Activated naive CD4-positive, alpha-beta T cell treated with anti-CD3 and anti-CD28 coated beads, Interleukin-2, amount 50 U/mL, for 72 hours (primary cell): ENCODE measurements around the gene GRXCR2. TPM values are rescaled to one million over a fixed set of nuclear protein-coding genes. Genes with fewer than 3 reads are reported as not detected.

Experiments used
- ATAC-seq, 2 donors: fragments of 150-1000 bp; cut with Tn5 transposase; 2 replicates each; pipeline ENCODE4 v1.10.0; 2021; ENCODE audit warnings: mild to moderate bottlenecking in 2 of 2, moderate library complexity in 2 of 2
- DNase-seq, 2 donors: peaks; one replicate each; pipeline ENCODE4 v3.0.0; 2021 to 2022; ENCODE audit warnings: low spot score in 2 of 2
- H3K27ac Mint-ChIP-seq, 2 donors: one replicate each; pipeline ENCODE4 v1.8.0; 2022; ENCODE audit warnings: mild to moderate bottlenecking in 2 of 2, mixed read lengths in 2 of 2
- H3K36me3 Mint-ChIP-seq, 2 donors: one replicate each; pipeline ENCODE4 v1.8.0; 2022; ENCODE audit warnings: mixed read lengths in 2 of 2
- H3K9me3 Mint-ChIP-seq, 2 donors: one replicate each; pipeline ENCODE4 v1.8.0; 2022; ENCODE audit warnings: mixed read lengths in 2 of 2
- total RNA-seq, 2 donors: library from RNA; stranded (reverse); gene quantifications; one replicate each; pipeline ENCODE4 v1.2.3, GENCODE V29; 2022

GRXCR2 gene
- total RNA-seq, 2 donors from 2014 or later, result not detected

DNA sequence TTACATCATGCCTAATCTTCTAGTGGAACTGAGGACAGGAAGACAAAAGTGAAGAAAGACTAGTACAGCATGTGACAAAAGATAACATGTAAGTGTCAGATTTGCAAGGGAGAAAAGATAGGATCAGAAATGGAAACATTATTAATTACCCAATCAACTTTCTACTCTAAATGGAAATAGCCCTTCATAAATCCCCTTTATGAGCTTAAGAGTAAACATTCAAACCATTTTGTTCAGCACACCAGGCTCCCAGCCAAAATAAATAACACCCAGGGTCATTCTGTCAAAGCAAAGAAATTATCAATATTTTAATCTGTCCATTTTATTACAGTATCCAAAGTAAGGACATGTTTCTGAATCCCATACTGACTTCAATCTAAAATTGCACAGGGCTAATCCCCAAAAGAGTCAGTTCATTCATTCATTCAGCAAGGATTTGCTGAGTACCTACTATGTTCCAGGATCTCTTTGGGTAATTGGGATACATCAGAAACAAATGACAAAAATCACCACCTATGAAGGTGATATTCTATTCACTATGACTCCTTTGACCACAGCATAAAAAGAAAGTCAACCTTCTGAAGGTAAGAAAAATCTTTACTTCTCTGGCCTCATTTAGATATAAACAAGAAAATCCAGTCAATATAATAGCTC, 43.0 kb downstream of the GRXCR2 start:
- no peak for ATAC-seq

DNA sequence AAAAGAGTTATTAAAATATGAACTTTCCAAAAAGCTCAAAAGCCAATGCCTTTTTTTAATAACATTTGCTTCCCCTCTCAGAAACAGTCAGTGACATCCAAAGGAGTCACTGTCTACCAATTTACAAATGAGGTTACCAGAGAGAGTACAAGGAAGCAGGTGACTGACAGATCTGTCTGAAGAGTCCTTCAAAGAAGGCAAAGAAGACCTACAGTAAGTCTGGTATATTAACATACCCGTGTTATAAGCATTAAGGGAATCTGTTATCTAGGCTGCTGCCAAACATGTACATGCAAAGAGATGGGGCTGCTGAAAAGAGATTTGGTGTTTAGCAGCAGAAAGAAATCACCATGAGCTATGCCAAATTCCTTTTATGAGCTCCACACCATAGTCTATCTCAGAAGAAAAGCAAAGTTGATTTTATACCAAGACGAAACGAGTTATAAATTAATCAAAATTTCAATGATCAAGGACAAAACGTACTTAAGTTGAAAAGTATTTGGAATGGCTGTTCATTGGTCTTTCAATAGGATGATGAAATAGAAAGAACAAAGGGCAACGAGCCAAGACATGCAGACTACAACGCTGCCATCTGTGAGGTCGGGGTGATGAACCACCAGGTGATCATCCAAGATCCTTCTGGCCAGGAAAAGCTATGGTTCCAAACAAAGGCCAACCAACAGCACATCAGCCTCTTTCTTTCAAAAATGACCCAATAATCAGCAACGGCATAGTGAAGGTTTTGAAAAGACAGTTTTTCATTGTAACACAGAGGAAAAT, 45.7 kb downstream of the GRXCR2 start:
- Mint-ChIP-seq H3K9me3 (no peaks in the 10 kb centered on the region), H3K27ac (no peak overlapping the region), H3K36me3 (no peaks in the 10 kb centered on the region)
- ATAC-seq (no peak), DNase-seq (no peak)

More for the DNA sequence above, 43.0 kb downstream of the GRXCR2 start:
- Mint-ChIP-seq H3K27ac (no peak overlapping the region), H3K9me3 (no peaks in the 10 kb centered on the region), H3K36me3 (no peaks in the 10 kb centered on the region)
- no peak for DNase-seq

DNA sequence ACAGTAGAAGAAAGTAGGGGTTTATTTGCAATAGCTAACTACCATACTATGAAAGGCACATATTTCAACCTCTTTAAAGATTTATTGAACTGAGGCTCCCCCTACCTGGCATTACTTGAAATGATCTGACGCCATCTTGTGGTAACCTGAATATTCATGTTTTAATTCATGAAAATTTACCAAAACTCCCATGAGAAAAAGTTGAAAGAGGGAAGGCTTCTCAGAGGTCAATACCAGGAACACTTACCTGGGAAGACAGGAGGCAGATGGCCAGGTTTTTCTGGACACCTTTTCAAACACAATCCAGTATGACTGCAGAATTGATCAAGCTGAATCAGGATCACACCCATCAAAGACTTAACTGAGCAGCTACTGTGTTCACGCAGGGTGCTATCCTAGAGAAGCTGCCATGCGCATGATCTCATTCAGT, 47.0 kb downstream of the GRXCR2 start:
- no peaks in the 10 kb centered on the region for H3K36me3 Mint-ChIP-seq
- ATAC-seq (peak in 1 of 2 donors; percentile 55), DNase-seq (no peak)
- H3K9me3 Mint-ChIP-seq, result no peaks in the 10 kb centered on the region
- H3K27ac Mint-ChIP-seq, result no peak overlapping the region

DNA sequence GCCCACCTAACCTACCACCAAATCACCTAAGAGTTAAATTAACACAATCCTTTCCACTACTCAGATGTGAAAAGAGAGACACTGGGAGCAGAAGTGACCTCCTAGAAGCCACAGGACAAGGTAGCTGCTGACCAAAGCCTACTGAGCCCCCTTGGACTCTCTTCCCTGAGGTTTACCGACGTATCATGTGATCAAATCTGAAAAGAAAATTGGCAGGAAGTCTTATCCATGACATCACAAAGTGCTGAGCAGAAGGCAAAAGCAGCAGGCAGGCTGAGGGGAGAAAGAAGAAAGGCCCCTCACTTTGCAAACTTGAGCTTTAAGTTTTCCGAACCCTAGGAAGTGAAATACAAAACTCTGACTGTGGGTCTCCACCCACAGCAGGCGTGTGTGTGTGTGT, 48.8 kb downstream of the GRXCR2 start:
- ATAC-seq (no peak), DNase-seq (no peak)
- no peak overlapping the region for H3K27ac Mint-ChIP-seq
- H3K9me3 Mint-ChIP-seq, result no peaks in the 10 kb centered on the region
- H3K36me3 Mint-ChIP-seq, result no peaks in the 10 kb centered on the region

DNA sequence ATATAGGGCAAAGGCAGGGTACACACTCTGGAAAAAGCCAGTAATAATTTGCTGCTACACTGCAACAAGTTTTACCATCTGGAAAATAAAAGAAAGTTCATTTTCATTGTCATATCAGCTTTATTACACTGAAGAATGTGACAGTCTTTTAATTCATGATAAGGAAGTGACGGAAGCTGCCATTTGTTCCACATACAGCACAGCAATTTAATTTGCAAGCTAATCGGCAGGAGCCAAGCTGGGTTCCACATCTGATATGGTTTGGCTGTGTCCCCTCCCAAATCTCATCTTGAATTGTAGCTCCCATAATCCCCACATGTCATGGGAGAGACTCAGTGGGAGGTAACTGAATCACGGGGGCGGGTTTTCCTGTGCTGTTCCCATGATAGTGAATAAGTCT, 54.2 kb downstream of the GRXCR2 start:
- Mint-ChIP-seq H3K36me3 (no peaks in the 10 kb centered on the region), H3K27ac (no peak overlapping the region)
- no peak for ATAC-seq

DNA sequence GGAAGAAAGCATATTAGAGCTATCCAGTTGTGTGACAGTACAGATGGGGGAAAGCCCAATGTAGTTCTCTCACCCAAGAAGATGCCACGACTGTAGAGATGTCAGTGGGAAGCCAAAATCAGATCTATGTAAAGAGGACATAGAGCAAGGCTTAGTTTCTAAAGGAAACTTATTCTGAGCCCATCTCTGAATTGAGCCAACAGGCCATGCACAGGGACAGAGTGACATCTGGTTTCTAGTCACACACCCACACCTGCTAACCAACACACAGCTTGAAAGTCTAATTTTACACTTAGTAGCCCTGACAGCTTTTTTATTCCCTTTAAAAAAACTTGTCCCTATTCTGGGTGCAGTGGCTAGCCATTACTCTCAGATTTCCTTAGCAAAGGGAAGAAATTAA, 59.9 kb downstream of the GRXCR2 start:
- no peak for ATAC-seq
- no peaks in the 10 kb centered on the region for H3K9me3 Mint-ChIP-seq
- no peaks in the 10 kb centered on the region for H3K36me3 Mint-ChIP-seq
- no peak overlapping the region for H3K27ac Mint-ChIP-seq
- DNase-seq, result no peak

More for the DNA sequence above, 54.2 kb downstream of the GRXCR2 start:
- no peaks in the 10 kb centered on the region for H3K9me3 Mint-ChIP-seq
- DNase-seq, result no peak

DNA sequence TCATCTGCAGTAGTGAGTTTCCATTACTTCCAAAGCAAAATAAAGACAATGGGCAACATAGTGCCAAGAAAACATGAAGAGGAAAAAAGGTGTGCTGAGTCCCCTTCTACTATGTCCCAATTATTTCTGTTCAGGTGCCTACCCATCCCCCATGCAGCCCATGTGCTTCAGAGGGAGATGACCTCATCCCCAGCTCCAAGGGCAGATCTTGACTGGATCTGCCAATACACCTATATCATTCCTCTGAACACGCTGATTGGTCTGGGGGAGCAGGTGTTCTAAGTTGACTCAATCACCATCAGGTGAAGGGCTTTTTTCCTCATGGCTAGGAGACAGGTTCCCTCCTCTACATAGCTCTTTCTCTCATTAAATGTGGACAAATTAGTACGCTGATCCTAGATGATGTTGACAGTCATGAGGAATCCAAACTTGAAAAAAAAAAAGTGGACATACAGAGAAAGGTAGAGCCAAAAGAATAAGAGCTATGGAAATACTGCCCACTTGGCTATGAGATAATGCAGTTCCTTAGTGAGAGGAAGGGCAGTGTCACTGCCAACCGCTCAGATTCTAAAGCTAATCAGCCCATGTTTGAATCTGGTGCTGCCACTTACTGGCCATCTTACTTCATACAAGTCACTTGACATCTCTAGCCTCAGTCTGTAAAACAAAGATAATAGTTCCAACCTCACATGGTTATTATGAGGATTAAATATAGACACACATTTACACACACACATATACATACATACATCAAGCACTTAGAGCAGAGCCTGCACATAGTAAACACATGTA, 60.8 kb downstream of the GRXCR2 start:
- ATAC-seq (no peak), DNase-seq (no peak)
- Mint-ChIP-seq H3K27ac (no peak overlapping the region), H3K9me3 (no peaks in the 10 kb centered on the region), H3K36me3 (no peaks in the 10 kb centered on the region)

Other genes with a start within 250 kb of the GRXCR2 start
- 10 to 100 TPM in 1 of 2 donors, under 1 TPM in 1; 0.43 to 10.7 TPM for gene PRELID2, start 37.7 kb downstream of the GRXCR2 start, total RNA-seq
- gene SH3RF2, start 63.6 kb upstream of the GRXCR2 start, total RNA-seq, result not detected
- gene PLAC8L1, start 232.6 kb upstream of the GRXCR2 start, total RNA-seq, result under 1 TPM; 0.64 to 0.88 TPM